ENCODE measurements around the gene BSND.

DNA sequence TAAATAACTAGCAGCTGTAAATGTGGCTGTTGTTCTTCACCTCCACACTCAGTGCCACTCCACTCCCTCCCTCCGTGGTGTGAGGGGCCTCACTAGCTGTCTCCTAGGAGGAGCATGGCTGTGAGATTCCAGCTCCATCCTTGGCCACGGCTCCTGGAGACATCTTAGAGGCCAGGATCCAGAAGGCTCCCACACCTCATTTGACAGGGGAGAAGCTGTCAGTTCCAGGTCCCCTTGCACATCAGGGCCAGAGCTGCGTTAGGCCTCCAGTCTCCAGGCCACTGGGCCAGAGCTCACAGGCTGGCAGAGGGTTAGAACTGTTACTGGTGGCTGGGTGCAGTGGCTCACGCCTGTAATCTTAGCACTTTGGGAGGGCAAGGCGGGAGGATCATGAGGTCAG, 55.7 kb downstream of the BSND start:
- TF ChIP-seq EZH2phosphoT487 (IDR thresholded peaks at IDR 0.05; ENCODE audit: insufficient read depth, low read depth) (no peak), EZH2 (IDR thresholded peaks at IDR 0.05; ENCODE audit: insufficient read depth, poor library complexity, severe bottlenecking) (no peak)

Data from GM23248 (cell line).